A549 (cell line): ENCODE data around the gene ALKBH6. TPM values are rescaled to one million over a fixed set of nuclear protein-coding genes. Genes with fewer than 3 reads are reported as not detected.

ENCODE experiments used
- ATAC-seq, 2 experiments: fragments of 200-7000 bp in 1 of 2; fragments of >200 bp in 1 of 2; cut with Nextera tagmentation in 1 of 2; cut with Tn5 transposase in 1 of 2; 3 replicates each; pipeline versions ENCODE4 v1.8.0 to v1.9.1; 2018 to 2020; ENCODE audit warnings: mild to moderate bottlenecking in 1 of 2, moderate library complexity in 1 of 2
- CTCF ChIA-PET: fragments of 300-600 bp; sonication (Branson Sonifier 250); formaldehyde crosslinking; extraction: SDS; loops from one replicate; lab custom pipeline; 2021; ENCODE audit warnings: antibody characterized with exemption, inconsistent platforms; lab: Yijun Ruan, JAX
- POLR2A ChIA-PET: fragments of 350-600 bp; formaldehyde crosslinking; extraction: SDS; loops from one replicate; lab custom pipeline; 2021; ENCODE audit warnings: antibody characterized with exemption, inconsistent platforms; lab: Yijun Ruan, JAX
- DNase-seq, 2 experiments: peaks; one replicate each; pipeline versions ENCODE4 v3.0.0 to v3.0.0-alpha.2; 2011 to 2016; ENCODE audit warnings: low read depth in 1 of 2, low spot score in 1 of 2
- FAIRE-seq: peaks from 2 replicates; lab custom pipeline; 2011; peaks lifted over from hg19 to GRCh38; lab: Jason Lieb, UNC
- H3K27ac ChIP-seq, 2 experiments: fragments of >200 bp; sonication (Bioruptor Twin); formaldehyde crosslinking; 3 replicates each; pipeline ENCODE4 v1.5.1; 2016 to 2017
- H3K4me1 ChIP-seq: fragments of >200 bp; sonication (Bioruptor Twin); formaldehyde crosslinking; 3 replicates; pipeline ENCODE4 v1.6.1; 2016
- H3K4me2 ChIP-seq: fragments of >200 bp; sonication (Bioruptor Twin); formaldehyde crosslinking; 3 replicates; pipeline ENCODE4 v1.6.1; 2016
- H3K4me3 ChIP-seq: fragments of >200 bp; sonication (Bioruptor Twin); formaldehyde crosslinking; 3 replicates; pipeline ENCODE4 v1.5.1; 2016
- H3K9me3 ChIP-seq: fragments of >200 bp; sonication (Bioruptor Twin); formaldehyde crosslinking; 3 replicates; pipeline ENCODE4 v1.6.1; 2016
- ATOH8 ChIP-seq: fragments of 250-450 bp; sonication (Bioruptor Pico); IDR thresholded peaks from 2 replicates; pipeline ENCODE4 v1.5.0; 2020; ENCODE audit warnings: low read depth, mild to moderate bottlenecking, moderate library complexity
- BCL3 ChIP-seq: fragments of >200 bp; sonication (Bioruptor Twin); formaldehyde crosslinking; IDR thresholded peaks from 3 replicates; pipeline ENCODE4 v1.6.1; 2016
- BHLHE40 ChIP-seq: IDR thresholded peaks from 2 replicates; pipeline ENCODE4 v1.6.1; 2012; ENCODE audit warnings: low read depth, low read length, inconsistent platforms
- CBX2 ChIP-seq: fragments of 200-600 bp; sonication (generic); IDR thresholded peaks from 2 replicates; pipeline ENCODE4 v1.6.1; 2016; ENCODE audit warnings: low read depth, mild to moderate bottlenecking, borderline replicate concordance
- CEBPB ChIP-seq, 2 experiments: fragments of >200 bp in 1 of 2; sonication (Bioruptor Twin) in 1 of 2; formaldehyde crosslinking in 1 of 2; IDR thresholded peaks; 2 replicates each; pipeline ENCODE4 v1.6.1; 2012 to 2016
- EHMT2 ChIP-seq: fragments of 200-600 bp; sonication (generic); IDR thresholded peaks from 2 replicates; pipeline ENCODE4 v1.6.1; 2016; ENCODE audit warnings: antibody characterized with exemption, low read depth, mild to moderate bottlenecking, moderate library complexity
- EP300 ChIP-seq, 2 experiments: fragments of >200 bp; sonication (Bioruptor Twin); formaldehyde crosslinking; IDR thresholded peaks; 2 replicates in 1 of 2; 3 replicates in 1 of 2; pipeline ENCODE4 v1.6.1; 2016 to 2017
- FOSB ChIP-seq: fragments of 250-450 bp; sonication (Bioruptor Pico); IDR thresholded peaks from 2 replicates; pipeline ENCODE4 v1.5.0; 2020; ENCODE audit warnings: mild to moderate bottlenecking, moderate library complexity
- FOSL2 ChIP-seq, 2 experiments: fragments of 450-650 bp in 1 of 2; fragments of >200 bp in 1 of 2; sonication (Bioruptor Twin) in 1 of 2; formaldehyde crosslinking; IDR thresholded peaks; 2 replicates each; pipeline versions ENCODE4 v1.5.0 to v1.6.1; 2016 to 2020; ENCODE audit warnings: mild to moderate bottlenecking in 1 of 2, moderate library complexity in 1 of 2
- HEYL ChIP-seq: fragments of 250-450 bp; sonication (Bioruptor Pico); IDR thresholded peaks from 2 replicates; pipeline ENCODE4 v1.8.0; 2021; ENCODE audit warnings: mild to moderate bottlenecking, moderate library complexity
- HOXA7 ChIP-seq: fragments of 250-450 bp; sonication (Bioruptor Pico); IDR thresholded peaks from 2 replicates; pipeline ENCODE4 v1.5.0; 2020; ENCODE audit warnings: mild to moderate bottlenecking, moderate library complexity
- HOXB5 ChIP-seq: fragments of 250-450 bp; sonication (Bioruptor Pico); IDR thresholded peaks from 2 replicates; pipeline ENCODE4 v1.5.0; 2020; ENCODE audit warnings: mild to moderate bottlenecking, moderate library complexity
- MAFK ChIP-seq: fragments of 450-650 bp; IDR thresholded peaks from 2 replicates; pipeline ENCODE4 v1.6.1; 2014; ENCODE audit not compliant: partially characterized antibody
- MAZ ChIP-seq: fragments of 150-350 bp; IDR thresholded peaks from 2 replicates; pipeline ENCODE4 v1.6.1; 2014; ENCODE audit warnings: antibody characterized with exemption, low read depth, low read length, borderline replicate concordance
- NFE2L2 ChIP-seq: fragments of 150-350 bp; conservative IDR thresholded peaks from 2 replicates; pipeline ENCODE4 v1.6.1; 2014; ENCODE audit warnings: low read length
- NPAS2 ChIP-seq: fragments of 250-450 bp; sonication (Bioruptor Pico); IDR thresholded peaks from 2 replicates; pipeline ENCODE4 v1.8.0; 2022; ENCODE audit warnings: mild to moderate bottlenecking, moderate library complexity, borderline replicate concordance
- PBX3 ChIP-seq: IDR thresholded peaks from 2 replicates; pipeline ENCODE4 v1.6.1; 2012
- PHF8 ChIP-seq: fragments of 200-600 bp; sonication (generic); IDR thresholded peaks from 2 replicates; pipeline ENCODE4 v1.6.1; 2016; ENCODE audit warnings: low read depth, mild to moderate bottlenecking, antibody characterized with exemption, moderate library complexity, borderline replicate concordance
- POLR2A ChIP-seq: IDR thresholded peaks from 2 replicates; pipeline ENCODE4 v1.6.1; 2012; ENCODE audit warnings: mild to moderate bottlenecking, low read length
- RAD21 ChIP-seq, 2 experiments: fragments of >200 bp in 1 of 2; sonication (Bioruptor Twin) in 1 of 2; formaldehyde crosslinking in 1 of 2; IDR thresholded peaks in 1 of 2; conservative IDR thresholded peaks in 1 of 2; 2 replicates in 1 of 2; 3 replicates in 1 of 2; pipeline ENCODE4 v1.6.1; 2012 to 2018; ENCODE audit warnings: inconsistent platforms in 1 of 2
- REST ChIP-seq: fragments of 200-600 bp; sonication (generic); IDR thresholded peaks from 2 replicates; pipeline ENCODE4 v1.6.1; 2016; ENCODE audit warnings: antibody characterized with exemption, mild to moderate bottlenecking, moderate library complexity
- TFCP2L1 ChIP-seq: fragments of 250-450 bp; sonication (Bioruptor Pico); IDR thresholded peaks from 2 replicates; pipeline ENCODE4 v1.5.0; 2021; ENCODE audit warnings: mild to moderate bottlenecking
- ZC3H11A ChIP-seq: fragments of 450-650 bp; IDR thresholded peaks from 2 replicates; pipeline ENCODE4 v1.6.1; 2014; ENCODE audit warnings: antibody characterized with exemption, mild to moderate bottlenecking
- ZFP36 ChIP-seq: fragments of 450-650 bp; IDR thresholded peaks from 2 replicates; pipeline ENCODE4 v1.6.1; 2014; ENCODE audit warnings: borderline replicate concordance; ENCODE audit not compliant: partially characterized antibody
- WGBS: methylation state at CpG from one replicate; pipeline ENCODE4 v1.1.6; 2017; ENCODE audit errors: missing lambda C conversion rate; 5-methylcytosine and 5-hydroxymethylcytosine counted together
- polyA plus RNA-seq, 4 experiments: library from polyadenylated mRNA; depleted of rRNA in 3 of 4; stranded (reverse); fragments of >200 nt; fragmentation: RNase III in 1 of 4; extraction: RNeasy Plus Mini Kit Qiagen cat#74134 plus additional on column Dnase treatment in 1 of 4; gene quantifications; 2 replicates in 3 of 4; 3 replicates in 1 of 4; pipeline ENCODE4 v1.2.3, GENCODE V29; 2011 to 2017

Gene ALKBH6
- polyA plus RNA-seq, 2 of the 4 experiments (the other 2 are of a cell fraction) = 34.2 to 47.1 TPM

- TF ChIP-seq PBX3 = peak; percentile 43; the same call in 1 of the 2 replicates
- TF ChIP-seq HOXB5 (CRISPR knock-in tag) = 0 out of 2 replicates have a peak, but pooled peaks have one; percentile 57
- no peak for TF ChIP-seq NPAS2 (CRISPR knock-in tag)
- TF ChIP-seq RAD21 (conservative IDR thresholded peaks at IDR 0.05 in 1 of 2, IDR thresholded peaks at IDR 0.05 in 1 of 2) = 0 out of 5 replicates have a peak, but pooled peaks of 1 of the 2 experiments have one; percentile 23
- TF ChIP-seq POLR2A = peak; percentile 80
- no peak for TF ChIP-seq ZFP36
- TF ChIP-seq MAFK = no peak
- no peak for TF ChIP-seq NFE2L2
- TF ChIP-seq FOSB (CRISPR knock-in tag) = no peak
- TF ChIP-seq ATOH8 = no peak
- TF ChIP-seq REST = peak; percentile 40; the same call in 1 of the 2 replicates
- TF ChIP-seq CEBPB (IDR thresholded peaks at IDR 0.05) = no peak
- no peak for TF ChIP-seq HOXA7 (CRISPR knock-in tag)
- TF ChIP-seq ZC3H11A = no peak
- no peak for TF ChIP-seq FOSL2 (IDR thresholded peaks at IDR 0.05)
- TF ChIP-seq FOSL2 (CRISPR knock-in tag; IDR thresholded peaks at IDR 0.05) = no peak
- TF ChIP-seq BCL3 = no peak; the same call in 2 of the 3 replicates
- no peak for TF ChIP-seq MAZ
- TF ChIP-seq TFCP2L1 (CRISPR knock-in tag) = no peak
- peak; percentile 67; the same call in 1 of the 2 replicates for TF ChIP-seq PHF8
- TF ChIP-seq, all 56 proteins: peak for 16
Observed at GRCh38 chr19:36014012-36014924, at the start of gene ALKBH6 (continued).

- DNase-seq (no peak), ATAC-seq (no peak), FAIRE-seq (no peak)
- 93% methylated on average over 2 of the region's 2 CpGs for WGBS
- H3K4me2 ChIP-seq = no peak overlapping the region
- ChIA-PET CTCF (interaction anchor here (0.6 to 11.9 kb wide), 43 partner anchors 9 to 191 kb away, joined by 3 to 157 read pairs (median 5); partner anchors contain the start of genes OVOL3, POLR2I, TBCB and ZNF146), POLR2A (interaction anchor here (1.9 kb wide), 1 partner anchor 54 kb away, joined by 14 read pairs; the partner anchor contains the start of genes POLR2I and TBCB)
- no peak overlapping the region for H3K27ac ChIP-seq
- TF ChIP-seq HEYL (CRISPR knock-in tag) = no peak
- TF ChIP-seq POLR2A = no peak
- no peak for TF ChIP-seq CBX2
- no peak for TF ChIP-seq EHMT2
- no peak for TF ChIP-seq EP300 (IDR thresholded peaks at IDR 0.05)
- no peak for TF ChIP-seq BHLHE40
- H3K4me1 ChIP-seq = peaks cover 6% of the 10 kb centered on the region; the same call in 2 of the 3 replicates
- no peak overlapping the region for H3K4me3 ChIP-seq
- no peaks in the 10 kb centered on the region for H3K9me3 ChIP-seq
Observed at GRCh38 chr19:36061367-36061766, 47.4 kb upstream of the ALKBH6 start.
